K562 (cell line): Measurements from ENCODE around the gene KIF26B. TPM values are rescaled to one million over a fixed set of nuclear protein-coding genes. Genes with fewer than 3 reads are reported as not detected.

ENCODE experiments used
- ATAC-seq: fragments of 200-7000 bp; cut with Tn5 transposase; 3 replicates; pipeline ENCODE4 v1.9.1; 2020; ENCODE audit warnings: moderate library complexity
- BruUV-seq: library from RNA; stranded (reverse); fragments of 400-500 nt; replicated peaks from 2 replicates; lab custom pipeline; 2021; lab: Mats Ljungman, UMichigan
- CTCF ChIA-PET: fragments of 300-600 bp; formaldehyde crosslinking; extraction: SDS; loops from one replicate; lab custom pipeline; 2021; ENCODE audit warnings: low intra/inter-chr PET ratio; lab: Yijun Ruan, JAX
- POLR2A ChIA-PET: fragments of 300-600, 350-650 bp; sonication (Branson Sonifier 250); formaldehyde crosslinking; extraction: SDS; loops from one replicate; lab custom pipeline; 2021; ENCODE audit warnings: antibody characterized with exemption, inconsistent platforms; lab: Yijun Ruan, JAX
- DNase-seq, 4 experiments: peaks; one replicate each; pipeline versions ENCODE4 v3.0.0 to v3.0.0-alpha.2; 2011 to 2018; ENCODE audit warnings: low spot score in 3 of 4, mixed read lengths in 3 of 4; ENCODE audit errors: extremely low read depth in 1 of 4
- FAIRE-seq: peaks from 2 replicates; lab custom pipeline; 2011; peaks lifted over from hg19 to GRCh38; lab: Jason Lieb, UNC
- H2AFZ ChIP-seq: 2 replicates; pipeline ENCODE4 v1.6.0; 2011; ENCODE audit warnings: low read depth, low read length, control low read depth, inconsistent platforms
- H3K27ac ChIP-seq: fragments of 200-600 bp; 3 replicates; pipeline ENCODE4 v1.8.0; 2011; ENCODE audit warnings: low read depth, mild to moderate bottlenecking, control low read depth, inconsistent platforms, low read length, moderate library complexity, mixed read lengths; ENCODE audit errors: extremely low read depth
- H3K27me3 ChIP-seq, 2 experiments: fragments of 300-600 bp in 1 of 2; 2 replicates in 1 of 2; 3 replicates in 1 of 2; pipeline versions ENCODE4 v1.6.0 to v1.8.0; 2011; ENCODE audit warnings: inconsistent platforms in 2 of 2, low read length in 2 of 2, mild to moderate bottlenecking in 1 of 2, mixed read lengths in 1 of 2, moderate library complexity in 1 of 2; ENCODE audit not compliant: control insufficient read depth in 2 of 2, insufficient read depth in 2 of 2
- H3K36me3 ChIP-seq: fragments of 300-600 bp; 3 replicates; pipeline ENCODE4 v1.8.0; 2011; ENCODE audit warnings: mild to moderate bottlenecking, low read length, inconsistent platforms; ENCODE audit not compliant: control insufficient read depth, insufficient read depth
- H3K4me1 ChIP-seq, 2 experiments: fragments of 200-600 bp in 1 of 2; replicated peaks in 1 of 2; 2 replicates in 1 of 2; 3 replicates in 1 of 2; pipeline versions ENCODE4 v1.5.1 to v1.8.0; 2011; ENCODE audit warnings: inconsistent platforms in 2 of 2, low read length in 2 of 2, mild to moderate bottlenecking in 1 of 2, mixed read lengths in 1 of 2, moderate library complexity in 1 of 2; ENCODE audit not compliant: control insufficient read depth in 2 of 2, insufficient read depth in 2 of 2
- H3K4me2 ChIP-seq: 2 replicates; pipeline ENCODE4 v1.6.1; 2011; ENCODE audit warnings: low read length, control low read depth, inconsistent platforms, mixed read lengths; ENCODE audit not compliant: insufficient read depth
- H3K4me3 ChIP-seq: fragments of 200-600 bp; sonication (generic), shearing (Covaris generic); 2 replicates; pipeline ENCODE4 v1.5.1; 2016; ENCODE audit warnings: control low read depth, inconsistent platforms
- H3K79me2 ChIP-seq: fragments of 200-600 bp; 3 replicates; pipeline ENCODE4 v1.8.0; 2011; ENCODE audit warnings: low read length, inconsistent platforms; ENCODE audit not compliant: control insufficient read depth, insufficient read depth
- H3K9ac ChIP-seq, 2 experiments: 2 replicates each; pipeline versions ENCODE4 v1.6.0 to v1.6.1; 2011; ENCODE audit warnings: low read depth in 2 of 2, low read length in 2 of 2, control low read depth in 1 of 2, inconsistent platforms in 1 of 2, mild to moderate bottlenecking in 1 of 2, mixed read lengths in 1 of 2; ENCODE audit not compliant: insufficient read depth in 1 of 2
- H3K9me1 ChIP-seq: one replicate; pipeline ENCODE4 v1.6.0; 2011; ENCODE audit warnings: inconsistent platforms, mild to moderate bottlenecking, low read length, moderate library complexity; ENCODE audit not compliant: control insufficient read depth, insufficient read depth
- H3K9me3 ChIP-seq: replicated peaks from 2 replicates; pipeline ENCODE4 v1.5.1; 2011; ENCODE audit warnings: low read depth, low read length, inconsistent platforms; ENCODE audit not compliant: control insufficient read depth, insufficient read depth
- H4K20me1 ChIP-seq: replicated peaks from 2 replicates; pipeline ENCODE4 v1.6.1; 2011; ENCODE audit warnings: low read length, inconsistent platforms, mixed read lengths; ENCODE audit not compliant: control insufficient read depth, insufficient read depth
- BCOR ChIP-seq: fragments of 450-650 bp; IDR thresholded peaks from 2 replicates; pipeline ENCODE4 v1.6.1; 2016
- CBX1 ChIP-seq: sonication (generic); IDR thresholded peaks from 2 replicates; pipeline ENCODE4 v1.6.1; 2016; ENCODE audit warnings: antibody characterized with exemption, low read depth, mild to moderate bottlenecking
- POLR2AphosphoS5 ChIP-seq: IDR thresholded peaks from 2 replicates; pipeline ENCODE4 v1.6.1; 2011; ENCODE audit warnings: mild to moderate bottlenecking, low read depth, low read length, moderate library complexity; ENCODE audit not compliant: control insufficient read depth, insufficient read depth
- THAP12 ChIP-seq: fragments of 250-450 bp; sonication (Bioruptor Pico); IDR thresholded peaks from 2 replicates; pipeline ENCODE4 v1.9.0; 2021; ENCODE audit warnings: mild to moderate bottlenecking, inconsistent platforms
- U2AF2 ChIP-seq: fragments of 200-400 bp; formaldehyde crosslinking; optimal IDR thresholded peaks from 2 replicates; pipeline ENCODE3; 2017; ENCODE audit warnings: low read depth, mild to moderate bottlenecking, low read length
- ZBTB26 ChIP-seq: fragments of 450-650 bp; formaldehyde crosslinking; IDR thresholded peaks from 2 replicates; pipeline ENCODE4 v1.4.0; 2022; ENCODE audit warnings: missing genetic modification characterization
- ZBTB9 ChIP-seq: fragments of 450-650 bp; formaldehyde crosslinking; IDR thresholded peaks from 2 replicates; pipeline ENCODE4 v1.4.0; 2020; ENCODE audit warnings: mild to moderate bottlenecking, moderate library complexity
- WGBS: fragments of 100-300 bp; shearing (Covaris generic); methylation state at CpG from one replicate; pipeline ENCODE4 v1.1.6; 2016; ENCODE audit warnings: low coverage, mixed read lengths; ENCODE audit not compliant: insufficient coverage; ENCODE audit errors: missing lambda C conversion rate; 5-methylcytosine and 5-hydroxymethylcytosine counted together
- in situ Hi-C: fragments of 300-500 bp; cut with MboI; formaldehyde crosslinking; loops from 4 replicates; pipeline ENCODE4 v1.15.0; 2018; ENCODE audit warnings: inconsistent platforms, mixed read lengths
- intact Hi-C: fragments of 100-400 bp; cut with micrococcal nuclease; formaldehyde crosslinking; loops from 2 replicates; pipeline ENCODE4 v1.14.2; 2022
- polyA plus RNA-seq, 8 experiments: library from polyadenylated mRNA; depleted of rRNA in 4 of 8; stranded (reverse) in 5 of 8; unstranded in 3 of 8; fragments of >200 nt; fragmentation: Nextera tagmentation in 2 of 8; fragmentation: Illumina TruSeq in 1 of 8; extraction: Ambion mirVana in 2 of 8; extraction: Trizol in 1 of 8; gene quantifications; 2 replicates each; pipeline versions ENCODE4 v1.2.1 to v1.2.3, GENCODE V29; 2011 to 2014; ENCODE audit warnings: inconsistent platforms in 1 of 8, missing spikeins in 1 of 8
- total RNA-seq, 7 experiments: library from RNA; depleted of rRNA in 6 of 7; stranded (reverse); fragments of >200 nt in 6 of 7; fragmentation: Illumina TruSeq in 2 of 7; extraction: Trizol in 2 of 7; gene quantifications; 2 replicates each; pipeline versions ENCODE4 v1.2.1 to v1.2.3, GENCODE V29; 2011 to 2021; ENCODE audit warnings: low replicate concordance in 1 of 7

KIF26B gene
- total and polyA plus RNA-seq, 9 of the 15 experiments (the other 6 are each of a cell fraction or from before 2014, with no cell fraction given), result 0.02 to 0.08 (median 0.03) TPM; not detected in 6

GRCh38 chr1:245161866-245162265 is 7.1 kb downstream of the KIF26B start:
- in situ Hi-C loops, result no loop called here
- FAIRE-seq, result no peak

More at GRCh38 chr1:245161866-245162265, 7.1 kb downstream of the KIF26B start:
- ChIA-PET CTCF (no interaction called here), POLR2A (no interaction called here)
- Histone ChIP-seq H3K9me3 (no peaks in the 10 kb centered on the region), H4K20me1 (no peaks in the 10 kb centered on the region), H3K27me3 (peaks cover 23 to 54% of the 10 kb centered on the region in 2 experiments), H3K4me2 (no peak overlapping the region), H3K9me1 (no peaks in the 10 kb centered on the region), H3K9ac (no peak overlapping the region), H3K36me3 (no peaks in the 10 kb centered on the region), H3K4me3 (no peak overlapping the region), H2AFZ (no peak overlapping the region), H3K4me1 (peaks cover 0 to 3% of the 10 kb centered on the region in 2 experiments; a peak in 1 of 5 replicates)
- DNase-seq (no peak), ATAC-seq (no peak)
- 2% methylated on average over 8 of the region's 8 CpGs for WGBS
- BruUV-seq, result no TSS peak
- intact Hi-C loops, result no loop called here
- TF ChIP-seq POLR2AphosphoS5, result no peak
- TF ChIP-seq CBX1, result no peak
- no peak for TF ChIP-seq BCOR
- no peak for TF ChIP-seq ZBTB26
- TF ChIP-seq U2AF2, result no peak
- no peak for TF ChIP-seq ZBTB9 (CRISPR knock-in tag)
- no peak for TF ChIP-seq THAP12
- TF ChIP-seq, all 486 proteins: peak for 0
- Histone ChIP-seq H3K79me2 (no peaks in the 10 kb centered on the region), H3K27ac (no peak overlapping the region)
